GM19463 (cell line): ENCODE data around the gene UBASH3B.

Experiments
- ATAC-seq: cut with Tn5 transposase; IDR thresholded peaks from one replicate; pipeline ENCODE4 v1.9.1; 2021; ENCODE audit warnings: mild to moderate bottlenecking, moderate library complexity; ENCODE audit not compliant: unreplicated experiment

The UBASH3B gene

GRCh38 chr11:122777343-122777742 is 121.8 kb downstream of the UBASH3B start:
- ATAC-seq = no peak

GRCh38 chr11:122778148-122778547 is 122.6 kb downstream of the UBASH3B start:
- no peak for ATAC-seq

DNA sequence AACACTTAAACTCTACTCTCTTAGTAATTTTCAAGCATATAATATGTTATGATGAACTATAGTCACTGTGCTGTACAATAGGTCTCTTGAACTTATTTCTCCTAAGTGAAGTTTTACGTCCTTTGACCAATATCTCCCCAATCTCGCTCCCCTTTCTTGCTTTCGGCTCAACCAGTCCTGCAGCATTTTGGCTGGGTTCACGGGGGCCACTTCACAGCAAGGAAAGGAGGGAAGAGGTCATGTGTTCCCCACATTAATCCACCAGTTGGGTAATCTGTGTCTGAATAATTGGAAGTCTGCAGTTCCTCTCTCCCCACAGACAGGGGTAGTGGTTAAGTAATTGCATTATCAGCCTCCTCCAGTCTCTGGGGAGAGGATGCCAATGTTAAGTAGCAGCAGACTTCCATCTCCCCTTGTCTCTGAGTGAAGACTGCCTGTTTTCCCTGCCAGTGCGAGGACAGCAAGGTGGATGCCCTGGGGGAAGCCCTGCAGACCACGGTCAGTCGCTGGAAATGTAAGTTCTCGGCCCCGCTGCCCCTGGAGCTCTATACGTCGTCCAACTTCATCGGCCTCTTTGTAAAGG is 123.6 kb downstream of the UBASH3B start:
- no peak for ATAC-seq

DNA sequence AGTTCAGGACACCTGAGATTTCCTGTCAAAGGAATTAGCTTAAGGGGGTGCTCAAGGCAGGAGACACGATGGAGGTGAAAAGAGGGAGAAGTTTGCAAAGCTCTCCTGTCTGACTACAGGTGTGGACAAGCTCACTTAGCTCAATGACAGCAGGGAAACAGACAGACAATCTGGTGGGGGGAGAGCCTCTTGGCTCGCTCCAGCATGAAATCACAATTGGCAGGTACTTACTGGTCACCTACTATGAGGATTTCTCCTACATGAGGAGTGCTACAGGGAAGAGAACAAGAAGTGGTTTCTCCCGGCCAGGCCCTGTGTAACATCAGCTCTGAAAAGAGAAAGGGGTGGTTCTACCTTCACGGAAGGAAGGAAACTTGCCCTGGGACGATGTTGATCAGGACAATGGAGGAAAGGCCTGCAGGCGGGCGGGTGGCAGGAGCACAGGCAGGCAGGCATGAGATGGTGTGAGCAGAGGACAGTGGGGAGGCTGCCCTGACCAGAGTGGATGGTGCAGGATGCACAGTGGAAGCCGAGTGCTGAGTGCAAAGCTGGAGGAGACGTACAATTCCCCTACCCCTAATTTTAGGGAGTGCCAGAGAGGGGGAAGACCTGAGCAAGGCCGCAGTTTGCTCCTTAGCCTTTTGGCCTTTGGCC is 124.9 kb downstream of the UBASH3B start:
- ATAC-seq = no peak

DNA sequence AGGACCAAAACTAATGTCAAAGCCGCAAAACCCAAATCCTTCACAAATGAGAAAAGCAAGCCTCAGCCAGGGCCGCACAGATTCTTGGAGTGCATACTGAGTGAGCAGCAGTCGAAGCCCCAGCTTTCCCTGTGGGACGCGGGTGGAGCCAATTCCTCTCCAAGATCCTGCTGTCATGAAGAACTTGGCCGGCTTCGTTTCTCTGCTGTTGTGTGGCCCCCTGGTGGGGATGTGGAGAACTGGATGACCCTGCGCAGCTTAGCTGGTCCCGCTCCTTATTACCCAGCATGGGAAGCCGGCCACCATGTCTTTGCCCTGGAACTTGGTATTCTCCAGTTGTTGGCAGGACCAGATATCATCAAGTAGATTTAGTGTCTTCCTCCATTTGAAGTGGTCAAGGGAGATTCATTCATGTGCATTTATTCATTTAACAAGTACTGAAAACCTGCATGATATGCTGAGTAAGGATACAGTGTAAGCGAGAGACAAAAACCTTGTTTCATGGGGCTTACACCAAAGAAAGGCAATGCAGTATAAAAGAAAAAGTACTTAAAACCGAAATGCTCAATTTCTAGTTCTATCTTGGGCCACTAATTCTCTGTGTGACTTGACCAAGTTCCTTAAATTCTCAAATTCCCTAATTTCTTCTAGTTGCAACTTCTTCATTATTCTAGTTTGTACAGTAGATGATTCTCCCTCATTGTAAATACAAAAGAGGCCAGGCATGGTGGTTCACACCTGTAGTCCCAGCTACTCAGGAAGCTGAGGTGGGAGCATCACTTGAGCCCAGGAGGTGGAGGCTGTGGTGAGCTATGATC is 126.1 kb downstream of the UBASH3B start:
- ATAC-seq = peak; percentile 62

GRCh38 chr11:122782222-122782621 is 126.7 kb downstream of the UBASH3B start:
- no peak for ATAC-seq

- ATAC-seq = no peak
Measured at GRCh38 chr11:122784325-122784955, 128.9 kb downstream of the UBASH3B start.

GRCh38 chr11:122785031-122785541 is 129.6 kb downstream of the UBASH3B start:
- no peak for ATAC-seq

GRCh38 chr11:122786896-122787295 is 131.4 kb downstream of the UBASH3B start:
- ATAC-seq = no peak

DNA sequence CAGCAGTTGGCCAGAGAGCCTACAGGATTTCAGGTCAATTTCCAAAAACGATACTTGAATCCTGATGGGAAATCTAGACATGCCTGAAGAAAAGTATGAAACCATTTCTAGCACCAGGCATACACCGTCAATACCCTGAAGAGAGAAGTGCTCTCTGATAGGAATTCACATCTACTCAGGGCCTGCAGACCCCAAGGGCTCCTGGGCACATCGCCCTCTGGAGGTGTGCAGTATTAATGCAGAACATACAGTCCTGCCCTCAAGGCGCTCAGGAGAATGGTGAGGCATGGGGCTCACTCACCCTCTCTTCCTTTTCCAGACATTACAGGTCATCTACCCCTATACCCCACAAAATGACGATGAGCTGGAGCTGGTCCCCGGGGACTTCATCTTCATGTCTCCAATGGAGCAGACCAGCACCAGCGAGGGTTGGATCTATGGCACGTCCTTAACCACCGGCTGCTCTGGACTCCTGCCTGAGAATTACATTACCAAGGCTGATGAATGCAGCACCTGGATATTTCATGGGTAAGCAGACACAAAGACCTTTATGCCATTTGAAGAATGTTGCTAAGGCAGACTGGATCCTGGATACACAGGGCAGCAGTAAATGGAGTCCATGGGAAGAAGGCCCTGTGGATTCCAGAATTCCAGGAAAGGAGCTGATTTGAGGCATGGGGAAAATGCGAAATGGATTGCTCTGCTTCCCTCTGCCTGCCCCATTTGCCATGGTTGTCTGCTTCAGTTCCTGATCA is 133.4 kb downstream of the UBASH3B start:
- no peak for ATAC-seq

GRCh38 chr11:122789907-122790306 is 134.4 kb downstream of the UBASH3B start:
- ATAC-seq = no peak

DNA sequence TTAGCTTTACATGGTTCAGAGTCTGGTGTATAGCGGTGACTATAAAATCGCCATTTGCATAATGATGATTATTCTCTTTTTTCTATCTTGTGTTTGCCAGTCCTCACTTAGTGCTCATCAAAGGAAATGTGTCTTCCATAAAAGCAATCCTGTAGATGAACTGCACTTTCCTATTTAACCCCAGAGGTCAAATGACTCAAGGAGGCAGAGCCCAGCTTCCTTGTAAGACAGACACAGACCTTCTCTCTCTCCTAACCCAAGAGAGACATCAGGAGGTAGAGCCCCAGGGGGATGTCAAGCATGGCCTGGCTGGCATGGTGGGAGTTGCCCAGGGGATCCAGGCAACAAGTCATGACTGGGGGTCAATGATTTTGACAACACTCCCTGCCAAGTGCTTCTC is 135.9 kb downstream of the UBASH3B start:
- no peak for ATAC-seq

DNA sequence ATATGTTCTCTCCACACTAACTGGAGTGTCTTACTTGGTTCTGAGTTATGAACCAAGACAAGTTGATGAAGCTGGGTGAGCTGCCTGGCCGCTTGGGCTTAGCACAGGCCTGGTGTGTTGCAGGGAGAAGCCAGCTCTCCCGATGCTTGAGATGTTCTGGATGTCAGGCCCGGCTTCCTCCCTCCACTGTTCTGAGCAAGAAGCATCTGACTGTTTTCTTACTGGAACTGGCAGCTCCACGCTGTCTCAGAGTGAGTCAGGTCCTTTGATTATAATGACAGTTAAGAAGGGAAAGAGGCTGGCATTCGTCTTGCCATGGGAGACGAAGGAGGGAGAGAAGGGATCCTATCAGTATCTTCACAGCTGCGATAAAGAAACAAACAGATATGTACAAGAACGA is 136.3 kb downstream of the UBASH3B start:
- ATAC-seq = no peak

DNA sequence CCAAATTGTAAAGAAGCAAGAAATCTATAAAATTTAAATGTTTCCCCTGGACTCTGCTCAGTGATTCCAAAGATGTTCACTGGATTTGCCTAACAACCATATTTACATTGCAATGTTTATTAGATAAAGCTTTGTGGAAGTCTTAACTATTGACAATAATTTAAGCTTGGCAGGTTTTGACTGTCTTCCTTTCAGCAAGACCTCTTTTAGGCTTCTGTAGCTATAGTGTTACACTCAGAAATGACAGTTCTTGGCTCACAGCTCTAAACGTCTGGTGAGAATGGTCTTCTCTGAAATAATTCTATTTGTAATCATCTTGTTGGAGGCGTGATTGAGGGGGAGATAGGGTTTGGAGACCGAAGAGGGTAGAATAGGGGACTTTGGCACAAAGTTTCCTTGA is 138.0 kb downstream of the UBASH3B start:
- ATAC-seq = no peak

DNA sequence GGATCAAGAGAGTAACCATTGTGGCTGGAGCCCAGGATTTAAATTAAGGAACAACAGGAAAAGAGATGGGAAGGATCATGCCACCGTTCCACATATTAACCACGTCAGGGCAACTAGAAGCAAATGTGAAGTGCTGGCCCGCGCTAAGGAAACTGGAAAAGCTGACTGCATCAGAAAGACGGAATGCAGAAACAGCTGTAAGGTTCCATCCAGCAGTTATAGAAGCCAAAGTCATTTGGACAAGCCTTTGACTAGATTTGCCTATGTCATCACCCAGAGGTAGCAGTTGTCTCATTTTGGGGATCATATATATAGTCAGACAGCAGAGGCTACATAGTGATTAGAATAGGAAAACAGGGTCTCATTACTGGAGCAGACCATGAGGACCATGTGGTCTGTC is 139.8 kb downstream of the UBASH3B start:
- ATAC-seq = no peak

DNA sequence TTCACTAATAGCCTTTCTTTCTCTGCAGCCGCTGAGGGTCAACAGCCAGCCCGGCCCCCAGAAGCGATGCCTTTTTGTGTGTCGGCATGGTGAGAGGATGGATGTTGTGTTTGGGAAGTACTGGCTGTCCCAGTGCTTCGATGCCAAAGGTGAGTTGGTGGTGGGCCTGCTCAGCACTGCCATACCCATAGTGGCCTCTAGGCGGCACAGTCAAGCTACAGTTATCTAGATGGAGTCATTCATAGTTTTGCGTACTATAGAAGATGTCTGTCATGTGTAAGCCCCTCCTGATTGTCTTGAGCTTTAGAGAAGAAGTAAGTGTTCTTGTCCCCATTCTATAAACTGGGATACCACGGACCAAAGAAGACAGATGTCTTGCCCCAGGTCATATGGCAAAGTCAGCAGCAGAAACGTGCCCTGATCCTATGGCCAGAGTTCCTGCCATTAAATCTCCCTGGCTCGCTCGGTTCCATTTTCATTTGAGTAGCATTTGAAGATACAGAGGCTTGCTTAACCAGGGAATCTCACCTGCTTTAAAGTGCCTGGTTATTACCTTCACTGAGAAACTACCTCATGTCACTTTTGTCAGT is 140.7 kb downstream of the UBASH3B start:
- peak; percentile 65 for ATAC-seq

DNA sequence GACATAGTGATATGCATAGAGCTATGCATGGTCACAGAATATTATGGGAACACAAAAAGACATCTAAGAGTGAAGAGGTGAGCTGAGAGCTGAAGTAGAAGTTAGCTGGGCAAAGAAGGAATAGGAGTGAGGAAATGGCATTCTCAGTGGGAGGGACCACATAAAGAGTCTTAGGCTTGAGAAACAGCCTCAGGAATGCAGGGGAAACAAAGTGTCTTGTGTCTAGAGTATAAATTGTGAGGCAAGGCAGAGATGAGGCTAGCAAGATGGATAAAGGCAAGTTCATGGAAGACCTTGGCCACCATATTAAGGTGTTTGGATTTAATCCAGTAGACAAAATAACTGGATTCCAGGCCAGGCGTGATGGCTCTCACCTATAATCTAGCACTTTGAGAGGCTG is 142.1 kb downstream of the UBASH3B start:
- no peak for ATAC-seq

- no peak for ATAC-seq
Measured at GRCh38 chr11:122799406-122800105, 144.0 kb downstream of the UBASH3B start.

DNA sequence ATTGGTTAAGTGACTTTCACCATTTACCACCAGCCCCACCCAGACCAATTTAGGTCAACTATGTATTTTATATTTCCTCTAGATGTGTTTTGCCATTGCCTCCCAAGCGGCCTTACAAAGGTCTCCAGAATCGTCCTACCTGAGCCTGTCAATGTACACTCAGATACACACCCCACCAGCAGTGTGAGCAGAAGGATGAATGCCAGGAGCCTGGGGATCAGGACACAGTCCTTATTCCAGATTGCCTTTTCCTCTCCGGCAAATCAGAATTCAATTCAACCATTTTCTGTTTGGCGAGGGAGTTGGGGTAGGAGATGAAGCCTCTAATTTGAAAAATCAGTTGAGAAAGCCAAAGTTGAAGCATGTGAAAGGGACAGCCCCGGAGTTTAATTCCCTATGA is 147.4 kb downstream of the UBASH3B start:
- no peak for ATAC-seq

DNA sequence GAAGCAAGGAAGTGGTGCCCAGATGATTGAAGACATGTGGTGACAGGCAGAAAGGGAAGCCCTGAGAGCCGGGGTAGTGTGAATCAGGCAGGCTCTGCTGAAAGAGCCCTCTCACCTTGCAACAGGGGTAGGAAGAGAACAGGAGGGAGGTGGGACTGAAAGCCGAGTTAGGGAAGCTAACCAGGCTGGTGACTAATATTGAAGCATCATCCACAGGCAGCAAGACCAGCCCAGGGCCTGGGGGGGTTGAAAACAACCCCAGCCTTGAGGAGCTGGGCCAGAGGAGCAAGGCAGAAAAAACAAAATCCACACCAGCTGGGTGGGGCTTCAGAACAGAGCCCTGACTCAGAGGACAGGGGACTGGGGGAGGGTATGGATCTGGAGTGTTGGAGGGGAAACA is 147.8 kb downstream of the UBASH3B start:
- no peak for ATAC-seq
